HAP-1 (cell line): ENCODE results near the gene METRN.
A peak's percentile ranks its signal among the peaks of the same experiment; 100 is the strongest.

Experiments used
- DNase-seq, 2 experiments: peaks; one replicate each; pipeline ENCODE4 v3.0.0-alpha.2; 2016 to 2020; ENCODE audit warnings: low spot score in 2 of 2
- H3K27me3 ChIP-seq: fragments of 250-450 bp; sonication (Bioruptor Pico); 2 replicates; pipeline ENCODE4 v1.5.1; 2020; ENCODE audit warnings: low read depth, mild to moderate bottlenecking, moderate library complexity
- H3K36me3 ChIP-seq: fragments of 250-450 bp; sonication (Bioruptor Pico); replicated peaks from 2 replicates; pipeline ENCODE4 v1.5.1; 2020; ENCODE audit warnings: mild to moderate bottlenecking
- H3K4me1 ChIP-seq: fragments of 250-450 bp; sonication (Bioruptor Pico); 2 replicates; pipeline ENCODE4 v1.5.1; 2020; ENCODE audit warnings: mild to moderate bottlenecking
- H3K4me3 ChIP-seq: fragments of 250-450 bp; sonication (Bioruptor Pico); 2 replicates; pipeline ENCODE4 v1.5.1; 2020; ENCODE audit warnings: mild to moderate bottlenecking, moderate library complexity
- H3K9me3 ChIP-seq: fragments of 250-450 bp; sonication (Bioruptor Pico); 2 replicates; pipeline ENCODE4 v1.5.1; 2020; ENCODE audit warnings: mild to moderate bottlenecking, moderate library complexity
- in situ Hi-C: fragments of 300-500 bp; cut with MboI; formaldehyde crosslinking; loops from 3 replicates; pipeline ENCODE4 v1.14.3; 2020; ENCODE audit warnings: low sequenced_read_pairs, inconsistent platforms, mixed read lengths

METRN gene

DNA sequence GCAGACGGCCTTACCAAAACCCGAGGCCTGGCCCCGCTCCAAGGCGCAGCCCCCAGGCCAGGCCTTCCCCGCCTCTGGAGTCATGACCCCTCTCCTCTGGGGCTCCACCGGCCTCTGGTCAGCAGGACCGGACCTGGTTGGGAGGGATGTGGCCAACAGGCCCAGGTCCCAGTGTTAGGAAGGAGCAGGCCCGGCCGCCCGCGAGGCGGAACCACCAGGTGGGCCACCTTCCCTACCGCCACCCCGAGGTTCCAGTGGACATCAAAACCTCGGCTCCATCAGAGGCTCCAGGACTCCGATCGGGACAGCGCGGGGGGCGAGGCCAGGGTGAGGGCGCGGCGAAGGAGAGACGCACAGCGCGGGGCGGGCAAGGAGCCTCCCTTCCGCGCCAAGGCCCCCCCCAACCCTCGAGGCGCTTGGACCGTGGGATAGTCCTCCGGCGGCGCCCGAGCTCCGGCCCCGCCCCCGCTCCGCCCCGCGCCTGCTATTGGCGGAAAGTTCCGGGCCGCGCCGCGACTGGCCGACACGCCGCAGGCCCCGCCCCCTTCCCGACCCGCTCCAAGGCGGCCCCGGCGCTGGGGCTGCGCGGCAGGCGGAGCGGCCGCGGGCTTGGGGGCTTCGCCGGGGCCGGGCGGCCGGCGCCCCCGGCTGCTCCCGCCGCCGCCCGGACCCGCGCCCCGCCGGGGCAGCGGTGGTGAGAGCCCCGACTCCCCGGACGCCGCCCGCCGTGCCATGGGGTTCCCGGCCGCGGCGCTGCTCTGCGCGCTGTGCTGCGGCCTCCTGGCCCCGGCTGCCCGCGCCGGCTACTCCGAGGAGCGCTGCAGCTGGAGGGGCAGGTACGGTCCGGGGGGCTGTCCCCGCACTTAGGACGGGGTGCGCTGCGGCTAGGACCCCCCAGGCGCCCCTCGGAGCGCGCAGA is at the start of gene METRN:
Gene METRN, plus strand, starts transcription at position 561 of the 919 bp plus-strand sequence. Its CDS starts 172 bp downstream, at position 733.
- H3K36me3 ChIP-seq, result peaks cover 3% of the 10 kb centered on the region; the same call in 1 of the 2 replicates
- H3K9me3 ChIP-seq, result no peaks in the 10 kb centered on the region
- peak; percentile 85 to 97 for DNase-seq
- peaks cover 13% of the 10 kb centered on the region for H3K4me1 ChIP-seq
- H3K27me3 ChIP-seq, result no peaks in the 10 kb centered on the region
- peak within 1 kb of the TSS; percentile 46 for H3K4me3 ChIP-seq
- in situ Hi-C loops, result no loop called here

DNA sequence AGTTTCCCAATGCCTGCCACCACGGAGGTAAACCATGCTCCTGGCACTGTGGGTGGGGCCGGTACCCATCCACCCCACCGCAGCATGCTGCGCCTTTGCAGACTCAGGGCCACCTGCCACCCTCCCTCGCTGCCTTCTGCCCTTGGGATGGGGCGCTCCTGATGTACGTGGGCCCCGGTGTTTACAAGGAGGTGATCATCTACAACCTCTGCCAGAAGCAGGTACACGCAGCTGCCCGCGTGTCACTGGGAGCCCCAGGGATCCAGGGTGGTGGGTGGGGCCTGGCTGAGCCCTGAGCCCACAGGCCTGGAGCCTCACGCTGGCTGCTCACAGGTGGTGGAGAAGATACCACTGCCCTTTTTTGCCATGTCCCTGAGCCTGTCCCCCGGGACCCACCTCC is 48.3 kb upstream of the METRN start:
- in situ Hi-C loops, result no loop called here
- H3K27me3 ChIP-seq, result no peaks in the 10 kb centered on the region
- H3K9me3 ChIP-seq, result no peaks in the 10 kb centered on the region
- peaks cover 39% of the 10 kb centered on the region for H3K36me3 ChIP-seq
- peaks cover 7% of the 10 kb centered on the region for H3K4me1 ChIP-seq
- no peak overlapping the region for H3K4me3 ChIP-seq
- DNase-seq, result no peak

DNA sequence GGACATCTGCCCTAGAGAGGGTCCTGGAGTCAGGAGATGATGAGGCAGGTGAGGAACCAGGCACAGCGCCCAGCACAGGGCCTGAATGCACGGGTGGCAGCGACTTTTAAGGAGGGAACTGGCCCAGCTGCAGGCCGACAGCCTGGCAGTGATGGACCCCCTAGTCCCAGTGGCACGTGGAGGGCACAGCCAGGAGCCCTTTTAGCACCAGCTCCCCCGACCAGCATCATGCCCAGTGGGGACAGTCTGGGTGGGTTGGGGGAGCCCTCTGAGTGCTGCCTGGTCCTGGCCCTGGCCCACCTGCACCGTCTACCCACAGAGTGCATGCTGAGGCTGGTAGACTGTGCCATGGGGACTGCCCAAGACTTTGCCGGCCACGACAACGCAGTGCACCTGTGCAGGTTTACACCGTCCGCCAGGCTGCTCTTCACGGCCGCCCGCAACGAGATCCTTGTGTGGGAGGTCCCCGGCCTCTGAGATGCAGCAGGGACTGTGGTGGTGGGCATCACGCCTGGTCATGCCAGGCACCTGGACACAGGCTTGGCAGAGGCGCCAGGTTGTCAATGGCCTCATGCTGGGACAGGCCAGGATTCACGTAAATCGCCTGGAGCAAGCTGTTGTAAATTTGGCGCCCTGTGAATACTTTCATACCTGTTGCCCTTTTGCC is 47.7 kb upstream of the METRN start:
- Histone ChIP-seq H3K9me3 (no peaks in the 10 kb centered on the region), H3K27me3 (no peaks in the 10 kb centered on the region), H3K4me1 (peaks cover 7% of the 10 kb centered on the region), H3K36me3 (peaks cover 39% of the 10 kb centered on the region), H3K4me3 (peak overlapping the region; percentile 87)
- in situ Hi-C loops, result no loop called here
- DNase-seq, result no peak

DNA sequence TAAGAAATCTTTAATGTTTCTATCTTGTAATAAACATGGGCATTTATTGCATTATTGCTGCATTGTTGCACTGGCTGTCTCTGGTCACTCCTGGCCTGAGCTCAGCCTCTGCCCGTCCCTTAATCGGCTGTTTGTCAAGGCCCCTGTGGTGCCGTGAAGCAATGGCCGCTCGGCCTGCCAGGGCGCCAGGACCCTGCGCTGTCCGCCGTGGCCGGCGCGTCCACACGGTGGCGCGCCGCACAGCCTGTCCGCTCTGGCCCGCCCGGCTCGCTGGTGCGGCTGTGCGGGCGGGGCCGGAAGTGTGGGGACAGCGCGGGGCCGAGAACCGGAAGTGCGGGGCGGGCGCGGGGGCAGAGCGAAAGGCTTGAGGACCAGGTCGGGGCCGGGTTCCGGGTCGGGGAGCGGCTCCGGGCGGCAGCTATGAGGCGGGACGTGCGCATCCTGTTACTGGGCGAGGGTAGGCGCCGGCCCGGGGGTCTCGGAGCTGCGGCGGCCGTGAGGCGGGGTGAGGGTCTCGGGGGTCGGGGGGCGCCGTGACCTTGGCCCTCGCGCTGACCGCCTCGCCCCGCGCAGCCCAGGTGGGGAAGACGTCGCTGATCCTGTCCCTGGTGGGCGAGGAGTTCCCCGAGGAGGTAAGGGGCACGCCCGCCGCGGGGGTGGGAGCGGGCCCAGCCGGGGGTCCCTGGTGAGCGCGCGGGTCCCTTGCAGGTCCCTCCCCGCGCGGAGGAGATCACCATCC is 47.0 kb upstream of the METRN start, which contains the start of gene RHOT2:
Gene RHOT2, plus strand, starts transcription at position 353 of the 739 bp plus-strand sequence. Its CDS starts 68 bp downstream, at position 421.
- Histone ChIP-seq H3K9me3 (no peaks in the 10 kb centered on the region), H3K4me3 (peak within 1 kb of the TSS; percentile 87), H3K4me1 (peaks cover 7% of the 10 kb centered on the region), H3K36me3 (peaks cover 44% of the 10 kb centered on the region), H3K27me3 (no peaks in the 10 kb centered on the region)
- in situ Hi-C loops, result no loop called here
- DNase-seq, result peak; percentile 83 to 96

DNA sequence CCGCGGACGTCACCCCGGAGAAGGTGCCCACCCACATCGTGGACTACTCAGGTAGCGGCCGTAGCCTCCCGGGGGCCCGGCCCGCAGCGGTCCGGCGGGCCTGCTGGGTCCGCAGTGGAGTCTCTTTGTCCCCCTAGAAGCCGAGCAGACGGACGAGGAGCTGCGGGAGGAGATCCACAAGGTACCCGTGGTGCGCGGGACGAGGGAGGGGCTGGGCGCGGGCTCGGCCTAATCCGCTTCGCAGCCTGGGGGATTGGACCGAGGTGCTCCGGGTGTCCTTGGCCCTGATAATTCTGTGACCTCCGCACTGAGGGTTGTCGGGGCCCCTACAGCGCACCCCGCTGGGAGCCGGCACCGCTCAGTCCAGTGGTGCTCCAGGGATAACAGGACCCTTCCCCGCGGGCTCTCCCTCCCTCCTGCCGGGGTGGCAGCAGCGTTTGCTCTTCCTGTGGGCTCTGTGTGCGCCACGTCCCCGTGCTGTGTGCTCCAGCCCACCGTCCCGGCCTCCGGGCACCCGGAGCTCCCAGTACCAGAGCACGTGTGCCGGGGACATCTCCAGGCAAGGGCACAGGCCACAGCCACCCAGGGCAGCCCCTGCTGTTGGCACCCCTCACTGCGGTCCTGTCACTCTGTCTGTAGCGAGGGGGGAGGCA is 46.3 kb upstream of the METRN start:
- H3K4me3 ChIP-seq, result peak overlapping the region; percentile 87
- no peaks in the 10 kb centered on the region for H3K9me3 ChIP-seq
- peaks cover 7% of the 10 kb centered on the region for H3K4me1 ChIP-seq
- in situ Hi-C loops, result no loop called here
- H3K36me3 ChIP-seq, result peaks cover 47% of the 10 kb centered on the region
- DNase-seq, result peak in 1 of 2 experiments; percentile 51
- H3K27me3 ChIP-seq, result no peaks in the 10 kb centered on the region

DNA sequence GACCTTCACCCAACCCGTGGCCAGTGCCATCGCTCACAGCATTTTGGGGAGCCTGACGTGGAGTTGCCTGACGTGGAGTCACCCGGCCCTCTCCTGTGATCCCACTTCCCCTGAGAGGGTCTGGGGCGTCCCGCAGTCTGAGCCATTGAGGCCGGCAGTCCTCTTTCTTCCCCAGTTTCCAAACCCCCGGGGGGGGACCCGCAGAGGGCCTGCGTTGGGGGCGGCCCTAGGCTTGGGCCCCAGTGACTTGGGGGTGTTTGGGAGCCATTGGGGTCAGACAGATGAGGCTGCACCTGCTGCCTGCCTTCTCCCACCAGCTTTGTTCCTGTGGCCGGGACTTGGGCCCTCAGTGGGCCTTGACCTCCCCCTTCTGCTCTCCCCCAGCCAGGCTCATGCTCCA is 45.3 kb upstream of the METRN start:
- no peak for DNase-seq

DNA sequence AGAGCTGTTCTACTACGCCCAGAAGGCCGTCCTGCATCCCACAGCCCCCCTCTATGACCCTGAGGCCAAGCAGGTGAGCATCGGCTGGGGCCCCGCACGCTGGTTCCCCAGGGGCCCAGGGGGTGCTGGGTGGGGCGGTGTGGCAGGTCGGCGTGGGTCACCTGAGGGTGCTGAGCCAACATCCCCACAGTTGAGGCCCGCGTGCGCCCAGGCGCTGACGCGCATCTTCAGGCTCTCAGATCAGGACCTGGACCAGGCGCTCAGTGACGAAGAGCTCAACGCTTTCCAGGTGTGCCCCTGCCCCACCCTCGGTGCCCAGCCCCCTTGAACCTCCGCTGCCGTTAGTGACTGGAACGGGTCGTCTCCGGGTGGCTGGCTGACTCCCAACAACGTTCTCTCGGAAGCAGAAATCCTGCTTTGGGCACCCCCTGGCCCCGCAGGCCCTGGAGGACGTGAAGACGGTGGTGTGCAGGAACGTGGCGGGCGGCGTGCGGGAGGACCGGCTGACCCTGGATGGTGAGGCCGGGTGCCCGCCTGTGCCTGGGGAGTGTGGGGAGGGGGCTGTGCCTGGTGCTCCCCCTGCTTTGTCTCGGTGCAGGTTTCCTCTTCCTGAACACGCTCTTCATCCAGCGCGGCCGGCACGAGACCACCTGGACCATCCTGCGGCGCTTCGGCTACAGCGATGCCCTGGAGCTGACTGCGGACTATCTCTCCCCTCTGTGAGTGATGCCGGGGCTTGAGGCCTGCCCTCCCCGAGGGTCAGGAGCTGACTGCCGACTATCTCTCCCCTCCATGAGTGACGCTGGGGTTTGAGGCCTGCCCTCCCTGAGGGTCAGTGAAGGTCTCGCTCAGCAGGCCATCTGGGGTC is 44.2 kb upstream of the METRN start:
- H3K4me1 ChIP-seq, result peaks cover 7% of the 10 kb centered on the region
- in situ Hi-C loops, result no loop called here
- DNase-seq, result no peak
- H3K27me3 ChIP-seq, result no peaks in the 10 kb centered on the region
- H3K4me3 ChIP-seq, result no peak overlapping the region
- H3K9me3 ChIP-seq, result no peaks in the 10 kb centered on the region
- H3K36me3 ChIP-seq, result peaks cover 54% of the 10 kb centered on the region

More for the DNA sequence above, 45.3 kb upstream of the METRN start:
- H3K4me3 ChIP-seq, result peak overlapping the region; percentile 87; the same call in 1 of the 2 replicates
- in situ Hi-C loops, result no loop called here
- H3K36me3 ChIP-seq, result peaks cover 53% of the 10 kb centered on the region
- no peaks in the 10 kb centered on the region for H3K9me3 ChIP-seq
- peaks cover 7% of the 10 kb centered on the region for H3K4me1 ChIP-seq
- no peaks in the 10 kb centered on the region for H3K27me3 ChIP-seq

DNA sequence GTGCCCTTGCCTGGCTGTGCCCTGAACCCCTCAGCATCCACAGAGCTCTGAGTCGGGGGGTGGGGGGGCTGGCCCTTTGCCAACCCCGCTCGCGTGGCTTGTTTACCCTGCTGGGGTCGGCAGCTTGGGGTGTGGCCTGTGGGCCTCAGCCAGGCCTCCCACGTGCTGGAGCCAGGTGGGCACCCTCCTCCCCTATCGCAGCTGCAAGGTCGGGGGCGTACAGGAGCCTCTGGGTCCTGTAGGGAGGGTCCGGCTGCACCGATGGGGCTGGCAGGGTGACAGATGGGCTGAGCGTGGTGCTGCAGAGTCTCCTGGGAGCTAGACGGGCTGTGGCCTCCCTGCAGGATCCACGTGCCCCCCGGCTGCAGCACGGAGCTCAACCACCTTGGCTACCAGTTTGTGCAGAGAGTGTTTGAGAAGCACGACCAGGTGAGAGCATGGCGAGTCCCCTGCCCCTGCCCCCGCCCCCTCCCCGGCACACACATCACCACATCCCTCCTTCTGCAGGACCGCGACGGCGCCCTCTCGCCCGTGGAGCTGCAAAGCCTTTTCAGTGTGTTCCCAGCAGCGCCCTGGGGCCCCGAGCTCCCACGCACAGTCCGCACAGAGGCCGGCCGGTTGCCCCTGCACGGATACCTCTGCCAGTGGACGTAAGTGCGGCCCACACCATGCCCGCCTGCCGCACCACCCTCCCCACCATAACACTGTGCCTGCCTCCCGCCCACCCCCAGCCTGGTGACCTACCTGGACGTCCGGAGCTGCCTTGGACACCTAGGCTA is 43.4 kb upstream of the METRN start:
- Histone ChIP-seq H3K4me1 (peaks cover 7% of the 10 kb centered on the region), H3K36me3 (peaks cover 54% of the 10 kb centered on the region), H3K9me3 (no peaks in the 10 kb centered on the region), H3K27me3 (no peaks in the 10 kb centered on the region), H3K4me3 (no peak overlapping the region)
- in situ Hi-C loops, result no loop called here
- DNase-seq, result no peak

DNA sequence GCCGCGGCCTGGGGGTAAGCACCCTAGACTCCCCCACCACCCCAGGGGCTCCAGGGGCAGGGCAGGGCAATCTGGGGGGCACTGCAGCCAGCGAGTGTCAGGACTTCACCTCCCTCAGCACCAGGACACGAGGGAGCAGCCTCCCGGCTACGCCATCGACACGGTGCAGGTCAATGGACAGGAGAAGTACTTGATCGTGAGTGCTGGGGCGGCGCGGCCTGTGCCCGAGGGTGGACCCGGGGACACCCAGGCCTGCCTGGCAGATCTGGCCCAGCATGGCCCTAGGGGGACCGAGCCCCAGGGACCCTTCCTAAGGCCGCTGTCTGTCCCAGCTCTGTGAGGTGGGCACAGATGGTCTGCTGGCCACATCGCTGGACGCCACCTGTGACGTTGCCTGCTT is 42.5 kb upstream of the METRN start:
- Histone ChIP-seq H3K36me3 (peaks cover 54% of the 10 kb centered on the region), H3K4me1 (peaks cover 7% of the 10 kb centered on the region), H3K27me3 (no peaks in the 10 kb centered on the region), H3K4me3 (no peak overlapping the region), H3K9me3 (no peaks in the 10 kb centered on the region)
- in situ Hi-C loops, result no loop called here
- no peak for DNase-seq

DNA sequence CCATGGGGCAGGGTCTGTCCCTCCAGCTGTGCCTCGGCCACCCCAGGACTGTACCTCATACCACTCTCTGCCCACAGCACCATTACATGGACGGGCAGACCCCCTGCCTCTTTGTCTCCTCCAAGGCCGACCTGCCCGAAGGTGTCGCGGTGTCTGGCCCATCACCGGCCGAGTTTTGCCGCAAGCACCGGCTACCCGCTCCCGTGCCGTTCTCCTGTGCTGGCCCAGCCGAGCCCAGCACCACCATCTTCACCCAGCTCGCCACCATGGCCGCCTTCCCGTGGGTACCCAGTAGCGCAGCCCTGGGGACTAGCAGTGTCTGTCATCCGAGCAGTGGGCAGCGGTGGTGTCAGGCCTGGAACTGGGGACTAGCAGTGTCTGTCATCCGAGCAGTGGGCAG is 42.1 kb upstream of the METRN start:
- H3K4me3 ChIP-seq, result no peak overlapping the region
- no peaks in the 10 kb centered on the region for H3K27me3 ChIP-seq
- H3K9me3 ChIP-seq, result no peaks in the 10 kb centered on the region
- in situ Hi-C loops, result no loop called here
- peaks cover 4% of the 10 kb centered on the region for H3K4me1 ChIP-seq
- DNase-seq, result no peak
- peaks cover 54% of the 10 kb centered on the region for H3K36me3 ChIP-seq

DNA sequence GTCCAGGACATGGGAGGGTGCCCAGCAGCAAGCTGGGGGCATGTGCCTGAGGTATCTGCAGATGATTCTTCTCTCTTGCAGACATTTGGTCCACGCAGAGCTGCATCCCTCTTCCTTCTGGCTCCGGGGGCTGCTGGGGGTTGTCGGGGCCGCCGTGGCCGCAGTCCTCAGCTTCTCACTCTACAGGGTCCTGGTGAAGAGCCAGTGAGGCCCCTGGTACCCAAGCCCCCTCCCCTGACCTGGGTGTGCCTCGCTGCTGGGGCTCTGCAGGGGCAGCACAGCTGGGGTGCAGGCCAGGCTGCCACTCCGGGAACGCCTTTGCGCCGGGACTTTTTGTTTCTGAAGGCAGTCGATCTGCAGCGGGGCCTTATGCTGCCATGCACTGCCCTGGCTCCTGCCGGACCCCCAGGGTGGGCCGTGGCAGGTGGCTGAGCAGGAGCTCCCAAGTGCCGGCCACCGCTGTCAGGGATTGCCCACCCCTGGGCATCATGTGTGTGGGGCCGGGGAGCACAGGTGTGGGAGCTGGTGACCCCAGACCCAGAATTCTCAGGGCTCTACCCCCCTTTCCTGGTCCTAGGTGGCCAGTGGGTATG is 41.4 kb upstream of the METRN start:
- H3K4me1 ChIP-seq, result peaks cover 4% of the 10 kb centered on the region
- H3K4me3 ChIP-seq, result no peak overlapping the region
- in situ Hi-C loops, result no loop called here
- H3K36me3 ChIP-seq, result peaks cover 54% of the 10 kb centered on the region
- no peaks in the 10 kb centered on the region for H3K9me3 ChIP-seq
- DNase-seq, result no peak
- no peaks in the 10 kb centered on the region for H3K27me3 ChIP-seq
